Activated T-helper 2 cell treated with anti-CD3 and anti-CD28 coated beads, Interferon-gamma antibody, Interleukin-2, Interleukin-4, amounts not matched to agents 10 μg/mL and 5 μg/mL and 100 μg/mL, durations not matched to agents 14 hours and 24 hours and 36 hours (primary cell): Measurements from ENCODE around the gene PAX5. TPM values are rescaled to one million over a fixed set of nuclear protein-coding genes. Genes with fewer than 3 reads are reported as not detected.

Experiments
- DNase-seq: peaks from one replicate; pipeline ENCODE4 v3.0.0; 2021; ENCODE audit warnings: low spot score
- H3K27ac Mint-ChIP-seq: one replicate; pipeline ENCODE4 v1.8.0; 2021; ENCODE audit warnings: mixed read lengths
- H3K27me3 Mint-ChIP-seq: one replicate; pipeline ENCODE4 v1.8.0; 2021; ENCODE audit warnings: low read depth, mixed read lengths
- H3K36me3 Mint-ChIP-seq: one replicate; pipeline ENCODE4 v1.8.0; 2021; ENCODE audit warnings: low read depth, mixed read lengths
- H3K4me1 Mint-ChIP-seq: one replicate; pipeline ENCODE4 v1.8.0; 2021; ENCODE audit warnings: low read depth, mixed read lengths
- H3K4me3 Mint-ChIP-seq: one replicate; pipeline ENCODE4 v1.8.0; 2021; ENCODE audit warnings: low read depth, mild to moderate bottlenecking, moderate library complexity, mixed read lengths
- H3K9me3 Mint-ChIP-seq: one replicate; pipeline ENCODE4 v1.8.0; 2021; ENCODE audit warnings: mixed read lengths
- intact Hi-C: fragments of 100-400 bp; cut with micrococcal nuclease; formaldehyde crosslinking; loops from one replicate; pipeline ENCODE4 v1.15.1; 2023
- total RNA-seq: library from RNA; stranded (reverse); gene quantifications from 2 replicates; pipeline ENCODE4 v1.2.3, GENCODE V29; 2022

The PAX5 gene
- total RNA-seq, 1 donor from 2014 or later = 0.34 TPM

GRCh38 chr9:36891341-36891811 lies 142.7 kb downstream of the PAX5 start:
- peaks cover 18% of the 10 kb centered on the region for H3K27me3 Mint-ChIP-seq
- intact Hi-C loops = no loop called here
- H3K4me3 Mint-ChIP-seq = no peak overlapping the region
- no peaks in the 10 kb centered on the region for H3K9me3 Mint-ChIP-seq
- DNase-seq = no peak
- no peaks in the 10 kb centered on the region for H3K4me1 Mint-ChIP-seq
- H3K36me3 Mint-ChIP-seq = no peaks in the 10 kb centered on the region
- H3K27ac Mint-ChIP-seq = no peak overlapping the region

GRCh38 chr9:36889844-36890243 lies 144.2 kb downstream of the PAX5 start:
- Mint-ChIP-seq H3K36me3 (no peaks in the 10 kb centered on the region), H3K4me3 (no peak overlapping the region), H3K4me1 (no peaks in the 10 kb centered on the region), H3K27ac (no peak overlapping the region), H3K9me3 (no peaks in the 10 kb centered on the region), H3K27me3 (peaks cover 18% of the 10 kb centered on the region)
- intact Hi-C loops = no loop called here
- DNase-seq = no peak

- Mint-ChIP-seq H3K4me1 (no peaks in the 10 kb centered on the region), H3K4me3 (no peak overlapping the region), H3K9me3 (no peaks in the 10 kb centered on the region), H3K27me3 (peaks cover 22% of the 10 kb centered on the region), H3K27ac (no peak overlapping the region), H3K36me3 (no peaks in the 10 kb centered on the region)
- no peak for DNase-seq
- intact Hi-C loops = no loop called here
These were observed 145.5 kb downstream of the PAX5 start for GRCh38 chr9:36888551-36888950.

- no peaks in the 10 kb centered on the region for H3K4me1 Mint-ChIP-seq
- H3K36me3 Mint-ChIP-seq = no peaks in the 10 kb centered on the region
- no peak overlapping the region for H3K27ac Mint-ChIP-seq
- H3K4me3 Mint-ChIP-seq = no peak overlapping the region
- no peaks in the 10 kb centered on the region for H3K9me3 Mint-ChIP-seq
- H3K27me3 Mint-ChIP-seq = peaks cover 23% of the 10 kb centered on the region
- intact Hi-C loops = no loop called here
- DNase-seq = no peak
These were observed 149.3 kb downstream of the PAX5 start for GRCh38 chr9:36884721-36885120.

GRCh38 chr9:36882594-36882993 lies 151.5 kb downstream of the PAX5 start:
- H3K4me1 Mint-ChIP-seq = no peaks in the 10 kb centered on the region
- no peak overlapping the region for H3K4me3 Mint-ChIP-seq
- H3K9me3 Mint-ChIP-seq = no peaks in the 10 kb centered on the region
- peaks cover 17% of the 10 kb centered on the region for H3K27me3 Mint-ChIP-seq
- intact Hi-C loops = no loop called here
- no peaks in the 10 kb centered on the region for H3K36me3 Mint-ChIP-seq
- H3K27ac Mint-ChIP-seq = no peak overlapping the region
- no peak for DNase-seq

- Mint-ChIP-seq H3K27me3 (peaks cover 13% of the 10 kb centered on the region), H3K4me3 (no peak overlapping the region), H3K4me1 (no peaks in the 10 kb centered on the region), H3K27ac (no peak overlapping the region), H3K36me3 (no peaks in the 10 kb centered on the region), H3K9me3 (no peaks in the 10 kb centered on the region)
- no peak for DNase-seq
- intact Hi-C loops = no loop called here
These were observed 152.2 kb downstream of the PAX5 start for GRCh38 chr9:36881743-36882441.

GRCh38 chr9:36881316-36881715 lies 152.8 kb downstream of the PAX5 start:
- Mint-ChIP-seq H3K27ac (no peak overlapping the region), H3K27me3 (peaks cover 13% of the 10 kb centered on the region), H3K36me3 (no peaks in the 10 kb centered on the region), H3K4me3 (no peak overlapping the region), H3K9me3 (no peaks in the 10 kb centered on the region), H3K4me1 (no peaks in the 10 kb centered on the region)
- intact Hi-C loops = no loop called here
- no peak for DNase-seq

GRCh38 chr9:36880075-36880474 lies 154.0 kb downstream of the PAX5 start:
- intact Hi-C loops = no loop called here
- no peak overlapping the region for H3K4me3 Mint-ChIP-seq
- no peak overlapping the region for H3K27ac Mint-ChIP-seq
- H3K9me3 Mint-ChIP-seq = no peaks in the 10 kb centered on the region
- no peaks in the 10 kb centered on the region for H3K4me1 Mint-ChIP-seq
- no peaks in the 10 kb centered on the region for H3K36me3 Mint-ChIP-seq
- H3K27me3 Mint-ChIP-seq = peaks cover 13% of the 10 kb centered on the region
- no peak for DNase-seq

- intact Hi-C loops = loop anchor here (10.0 kb wide), 1 partner anchor 46 kb away; no protein-coding TSS in a partner anchor
- H3K4me3 Mint-ChIP-seq = no peak overlapping the region
- no peak overlapping the region for H3K27ac Mint-ChIP-seq
- no peak for DNase-seq
- H3K4me1 Mint-ChIP-seq = no peaks in the 10 kb centered on the region
- H3K36me3 Mint-ChIP-seq = no peaks in the 10 kb centered on the region
- H3K9me3 Mint-ChIP-seq = no peaks in the 10 kb centered on the region
- peaks cover 11% of the 10 kb centered on the region for H3K27me3 Mint-ChIP-seq
These were observed 154.8 kb downstream of the PAX5 start for GRCh38 chr9:36878986-36879982.

- Mint-ChIP-seq H3K36me3 (no peaks in the 10 kb centered on the region), H3K27me3 (no peaks in the 10 kb centered on the region), H3K4me1 (no peaks in the 10 kb centered on the region), H3K27ac (no peak overlapping the region), H3K4me3 (no peak overlapping the region), H3K9me3 (no peaks in the 10 kb centered on the region)
- no peak for DNase-seq
- intact Hi-C loops = loop anchor here (10.0 kb wide), 1 partner anchor 48 kb away; no protein-coding TSS in a partner anchor
These were observed 156.8 kb downstream of the PAX5 start for GRCh38 chr9:36877239-36877638.

GRCh38 chr9:36876056-36876455 lies 158.0 kb downstream of the PAX5 start:
- Mint-ChIP-seq H3K27me3 (no peaks in the 10 kb centered on the region), H3K36me3 (no peaks in the 10 kb centered on the region), H3K4me3 (no peak overlapping the region), H3K9me3 (no peaks in the 10 kb centered on the region), H3K4me1 (no peaks in the 10 kb centered on the region), H3K27ac (no peak overlapping the region)
- intact Hi-C loops = loop anchor here (10.0 kb wide), 1 partner anchor 49 kb away; no protein-coding TSS in a partner anchor
- no peak for DNase-seq

- H3K27ac Mint-ChIP-seq = no peak overlapping the region
These were observed 159.1 kb downstream of the PAX5 start for GRCh38 chr9:36874921-36875320.

GRCh38 chr9:36874261-36874660 lies 159.8 kb downstream of the PAX5 start:
- no peak overlapping the region for H3K4me3 Mint-ChIP-seq
- H3K4me1 Mint-ChIP-seq = no peaks in the 10 kb centered on the region
- no peaks in the 10 kb centered on the region for H3K9me3 Mint-ChIP-seq
- DNase-seq = no peak
- peaks cover under 1% of the 10 kb centered on the region for H3K27me3 Mint-ChIP-seq
- no peaks in the 10 kb centered on the region for H3K36me3 Mint-ChIP-seq
- no peak overlapping the region for H3K27ac Mint-ChIP-seq
- intact Hi-C loops = loop anchor here (10.0 kb wide), 1 partner anchor 51 kb away; no protein-coding TSS in a partner anchor

More at GRCh38 chr9:36874921-36875320, 159.1 kb downstream of the PAX5 start:
- Mint-ChIP-seq H3K9me3 (no peaks in the 10 kb centered on the region), H3K36me3 (no peaks in the 10 kb centered on the region), H3K4me1 (no peaks in the 10 kb centered on the region), H3K27me3 (no peaks in the 10 kb centered on the region), H3K4me3 (no peak overlapping the region)
- intact Hi-C loops = loop anchor here (10.0 kb wide), 1 partner anchor 50 kb away; no protein-coding TSS in a partner anchor
- no peak for DNase-seq
